Neural progenitor cell (in vitro differentiated cells): ENCODE results near the gene MTRF1L.

Experiments used
- EZH2 ChIP-seq: fragments of 200-600 bp; sonication (generic); IDR thresholded peaks from 2 replicates; pipeline ENCODE4 v1.6.1; 2017; ENCODE audit warnings: antibody characterized with exemption, mild to moderate bottlenecking, moderate library complexity
- TF ChIP-seq, protein P1 (sequence below): fragments of 200-600 bp; sonication (generic); IDR thresholded peaks from 2 replicates; pipeline ENCODE4 v1.5.1; 2017; ENCODE audit warnings: antibody characterized with exemption, mild to moderate bottlenecking

- TF ChIP-seq, protein P1, sequence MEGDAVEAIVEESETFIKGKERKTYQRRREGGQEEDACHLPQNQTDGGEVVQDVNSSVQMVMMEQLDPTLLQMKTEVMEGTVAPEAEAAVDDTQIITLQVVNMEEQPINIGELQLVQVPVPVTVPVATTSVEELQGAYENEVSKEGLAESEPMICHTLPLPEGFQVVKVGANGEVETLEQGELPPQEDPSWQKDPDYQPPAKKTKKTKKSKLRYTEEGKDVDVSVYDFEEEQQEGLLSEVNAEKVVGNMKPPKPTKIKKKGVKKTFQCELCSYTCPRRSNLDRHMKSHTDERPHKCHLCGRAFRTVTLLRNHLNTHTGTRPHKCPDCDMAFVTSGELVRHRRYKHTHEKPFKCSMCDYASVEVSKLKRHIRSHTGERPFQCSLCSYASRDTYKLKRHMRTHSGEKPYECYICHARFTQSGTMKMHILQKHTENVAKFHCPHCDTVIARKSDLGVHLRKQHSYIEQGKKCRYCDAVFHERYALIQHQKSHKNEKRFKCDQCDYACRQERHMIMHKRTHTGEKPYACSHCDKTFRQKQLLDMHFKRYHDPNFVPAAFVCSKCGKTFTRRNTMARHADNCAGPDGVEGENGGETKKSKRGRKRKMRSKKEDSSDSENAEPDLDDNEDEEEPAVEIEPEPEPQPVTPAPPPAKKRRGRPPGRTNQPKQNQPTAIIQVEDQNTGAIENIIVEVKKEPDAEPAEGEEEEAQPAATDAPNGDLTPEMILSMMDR: no peak
- TF ChIP-seq EZH2: no peak
These were observed 55.5 kb downstream of the MTRF1L start for GRCh38 chr6:152946995-152947394.
